HG02885 (cell line): ENCODE results near the gene NBPF26.
"Not testable (repeated sequence)": the region's sequence is repeated elsewhere in the genome, so short reads cannot be mapped to it uniquely, and the experiment has no call there.

Experiments used
- ATAC-seq: cut with Tn5 transposase; IDR thresholded peaks from one replicate; pipeline ENCODE4 v1.9.1; 2021; ENCODE audit warnings: mild to moderate bottlenecking; ENCODE audit not compliant: unreplicated experiment, poor library complexity

The NBPF26 gene

GRCh38 chr1:120850537-120851421 is 127.0 kb downstream of the NBPF26 start:
- peak; percentile 93 for ATAC-seq

DNA sequence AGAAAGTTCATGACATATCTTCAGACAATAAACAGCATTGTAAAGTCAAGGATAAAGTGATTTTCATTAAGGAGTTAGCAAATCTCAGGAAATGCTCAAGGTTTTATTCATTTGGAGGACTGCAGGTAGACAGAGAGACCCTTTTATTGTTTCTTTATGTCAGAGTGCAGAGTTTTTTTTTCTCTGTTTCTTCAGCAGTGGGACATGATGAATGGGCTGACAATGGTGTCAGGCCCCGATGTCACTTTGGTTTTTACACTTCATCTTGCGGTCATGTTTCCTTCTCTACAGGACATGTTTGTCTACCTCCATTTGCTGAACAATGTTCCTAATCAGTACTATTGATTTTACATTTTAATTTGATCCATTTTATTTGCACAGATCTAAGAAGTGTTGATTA is 134.4 kb downstream of the NBPF26 start:
- ATAC-seq, result not testable (repeated sequence)

DNA sequence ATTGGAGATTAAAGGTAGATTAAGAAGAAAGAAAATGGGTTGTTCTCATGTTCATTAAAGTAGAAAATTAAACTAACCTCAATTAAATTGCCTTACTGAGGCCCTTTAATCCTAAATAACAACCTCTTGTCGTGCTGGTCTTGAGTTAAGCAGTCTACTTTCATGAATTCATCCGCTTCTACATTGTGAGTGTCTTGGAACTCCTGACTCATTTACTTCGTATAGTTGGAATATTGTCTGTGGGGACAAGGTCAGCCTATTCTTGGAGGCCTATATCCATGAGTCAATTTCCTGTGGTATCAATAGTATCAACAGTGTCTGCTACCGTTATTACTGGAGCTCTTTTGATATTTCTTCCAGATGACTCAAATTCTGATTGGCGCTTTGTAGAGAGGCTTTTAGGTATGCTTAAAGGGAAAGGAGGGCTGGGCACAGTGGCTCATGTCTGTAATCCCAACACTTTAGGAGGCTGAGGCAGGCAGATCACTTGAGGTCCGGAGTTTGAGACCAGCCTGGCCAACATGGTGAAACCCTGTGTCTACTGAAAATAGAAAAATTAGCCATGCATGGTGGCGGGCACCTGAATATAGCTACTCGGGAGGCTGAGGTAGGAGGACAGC is 136.0 kb downstream of the NBPF26 start:
- ATAC-seq, result not testable (repeated sequence)

GRCh38 chr1:120878206-120878605 is 154.5 kb downstream of the NBPF26 start:
- ATAC-seq, result not testable (repeated sequence)

- ATAC-seq, result not testable (repeated sequence)
These were observed 156.3 kb downstream of the NBPF26 start for GRCh38 chr1:120880056-120880455.

- not testable (repeated sequence) for ATAC-seq
These were observed 158.2 kb downstream of the NBPF26 start for GRCh38 chr1:120881934-120882333.
